ENCODE measurements around the gene OR1M1.

OR1M1 gene

GRCh38 chr19:9075064-9075949 is 11.6 kb upstream of the OR1M1 start:
- TF ChIP-seq CTCF (IDR thresholded peaks at IDR 0.05; ENCODE audit: low read length) (no peak), EZH2phosphoT487 (IDR thresholded peaks at IDR 0.05; ENCODE audit: low read length) (no peak), EZH2 (optimal IDR thresholded peaks at IDR 0.05; ENCODE audit: low read depth, low read length) (no peak)
- Histone ChIP-seq H3K9me3 (replicated peaks; ENCODE audit: insufficient read depth, low read length) (no peaks in the 10 kb centered on the region), H3K27ac (ENCODE audit: low read length) (no peak overlapping the region), H3F3A (ENCODE audit: insufficient read depth, low read length) (no peaks in the 10 kb centered on the region), H3K4me1 (ENCODE audit: low read length) (no peaks in the 10 kb centered on the region), H3K9me2 (replicated peaks; ENCODE audit: insufficient read depth, low read length) (no peaks in the 10 kb centered on the region), H3K4me2 (ENCODE audit: low read depth, low read length) (no peak overlapping the region), H3K27me3 (replicated peaks; ENCODE audit: insufficient read depth, low read length) (peaks cover 29% of the 10 kb centered on the region), H3K79me2 (ENCODE audit: low read length) (no peaks in the 10 kb centered on the region), H3K36me3 (replicated peaks; ENCODE audit: insufficient read depth, low read length) (no peaks in the 10 kb centered on the region), H4K20me1 (ENCODE audit: insufficient read depth, low read length) (no peaks in the 10 kb centered on the region), H2AFZ (ENCODE audit: low read length) (no peak overlapping the region), H3K4me3 (ENCODE audit: low read length) (no peak overlapping the region), H3K9ac (ENCODE audit: low read length) (no peak overlapping the region)
- no peak for DNase-seq

- Histone ChIP-seq H3F3A (ENCODE audit: insufficient read depth, low read length) (no peaks in the 10 kb centered on the region), H3K9ac (ENCODE audit: low read length) (no peak overlapping the region), H3K4me2 (ENCODE audit: low read depth, low read length) (no peak overlapping the region), H3K9me3 (replicated peaks; ENCODE audit: insufficient read depth, low read length) (no peaks in the 10 kb centered on the region), H3K27me3 (replicated peaks; ENCODE audit: insufficient read depth, low read length) (peaks cover 29% of the 10 kb centered on the region), H4K20me1 (ENCODE audit: insufficient read depth, low read length) (no peaks in the 10 kb centered on the region), H3K4me1 (ENCODE audit: low read length) (no peaks in the 10 kb centered on the region), H3K4me3 (ENCODE audit: low read length) (no peak overlapping the region), H3K27ac (ENCODE audit: low read length) (no peak overlapping the region), H2AFZ (ENCODE audit: low read length) (no peak overlapping the region), H3K79me2 (ENCODE audit: low read length) (no peaks in the 10 kb centered on the region), H3K36me3 (replicated peaks; ENCODE audit: insufficient read depth, low read length) (no peaks in the 10 kb centered on the region), H3K9me2 (replicated peaks; ENCODE audit: insufficient read depth, low read length) (no peaks in the 10 kb centered on the region)
- no peak for DNase-seq
- no peak for TF ChIP-seq EZH2phosphoT487 (IDR thresholded peaks at IDR 0.05; ENCODE audit: low read length)
Observed at GRCh38 chr19:9076901-9077300, 10.0 kb upstream of the OR1M1 start.

GRCh38 chr19:9078651-9079050 is 8.2 kb upstream of the OR1M1 start:
- H3K4me2 ChIP-seq (ENCODE audit: low read depth, low read length), result no peak overlapping the region
- H2AFZ ChIP-seq (ENCODE audit: low read length), result no peak overlapping the region
- no peaks in the 10 kb centered on the region for H4K20me1 ChIP-seq (ENCODE audit: insufficient read depth, low read length)
- H3K36me3 ChIP-seq (replicated peaks; ENCODE audit: insufficient read depth, low read length), result no peaks in the 10 kb centered on the region
- no peak for TF ChIP-seq CTCF (IDR thresholded peaks at IDR 0.05; ENCODE audit: low read length)
- TF ChIP-seq EZH2 (optimal IDR thresholded peaks at IDR 0.05; ENCODE audit: low read depth, low read length), result no peak
- TF ChIP-seq EZH2phosphoT487 (IDR thresholded peaks at IDR 0.05; ENCODE audit: low read length), result no peak
- no peaks in the 10 kb centered on the region for H3K4me1 ChIP-seq (ENCODE audit: low read length)
- H3F3A ChIP-seq (ENCODE audit: insufficient read depth, low read length), result no peaks in the 10 kb centered on the region
- H3K9ac ChIP-seq (ENCODE audit: low read length), result no peak overlapping the region
- no peak overlapping the region for H3K4me3 ChIP-seq (ENCODE audit: low read length)
- H3K9me3 ChIP-seq (replicated peaks; ENCODE audit: insufficient read depth, low read length), result no peaks in the 10 kb centered on the region
- no peak overlapping the region for H3K27ac ChIP-seq (ENCODE audit: low read length)
- no peaks in the 10 kb centered on the region for H3K9me2 ChIP-seq (replicated peaks; ENCODE audit: insufficient read depth, low read length)
- H3K79me2 ChIP-seq (ENCODE audit: low read length), result no peaks in the 10 kb centered on the region
- peaks cover 24% of the 10 kb centered on the region for H3K27me3 ChIP-seq (replicated peaks; ENCODE audit: insufficient read depth, low read length)
- no peak for DNase-seq

- Histone ChIP-seq H3K4me3 (ENCODE audit: low read length) (no peak within 1 kb of the TSS), H2AFZ (ENCODE audit: low read length) (no peak within 1 kb of the TSS), H3K4me1 (ENCODE audit: low read length) (no peaks in the 10 kb centered on the region)
Observed at GRCh38 chr19:9107375-9107774, 20.5 kb downstream of the OR1M1 start, which contains the start of gene OR7G2. Gene OR7G2 (minus strand): TSS chr19:9107475. CDS start chr19:9103243, 4,232 bp downstream.

More at GRCh38 chr19:9107375-9107774, 20.5 kb downstream of the OR1M1 start, which contains the start of gene OR7G2:
- Histone ChIP-seq H3K36me3 (replicated peaks; ENCODE audit: insufficient read depth, low read length) (no peaks in the 10 kb centered on the region), H3K9me2 (replicated peaks; ENCODE audit: insufficient read depth, low read length) (no peaks in the 10 kb centered on the region), H3K79me2 (ENCODE audit: low read length) (no peaks in the 10 kb centered on the region), H3K4me2 (ENCODE audit: low read depth, low read length) (no peak within 1 kb of the TSS), H4K20me1 (ENCODE audit: insufficient read depth, low read length) (no peaks in the 10 kb centered on the region), H3K9ac (ENCODE audit: low read length) (no peak within 1 kb of the TSS), H3K27me3 (replicated peaks; ENCODE audit: insufficient read depth, low read length) (peaks cover 38% of the 10 kb centered on the region), H3K9me3 (replicated peaks; ENCODE audit: insufficient read depth, low read length) (no peaks in the 10 kb centered on the region), H3K27ac (ENCODE audit: low read length) (no peak within 1 kb of the TSS), H3F3A (ENCODE audit: insufficient read depth, low read length) (no peaks in the 10 kb centered on the region)
- no peak for DNase-seq
- TF ChIP-seq EZH2 (optimal IDR thresholded peaks at IDR 0.05; ENCODE audit: low read depth, low read length), result no peak
- no peak for TF ChIP-seq EZH2phosphoT487 (IDR thresholded peaks at IDR 0.05; ENCODE audit: low read length)
- TF ChIP-seq CTCF (IDR thresholded peaks at IDR 0.05; ENCODE audit: low read length), result no peak

All from MM.1S (cell line).